GM19467 (cell line): ENCODE results near the gene EML1.

Source experiments
- ATAC-seq: cut with Tn5 transposase; IDR thresholded peaks from one replicate; pipeline ENCODE4 v1.9.1; 2021; ENCODE audit warnings: mild to moderate bottlenecking, moderate library complexity; ENCODE audit not compliant: unreplicated experiment

EML1 gene

GRCh38 chr14:99891266-99891665 lies 98.1 kb downstream of the EML1 start:
- no peak for ATAC-seq

- no peak for ATAC-seq
Measured at GRCh38 chr14:99891900-99892299, 98.7 kb downstream of the EML1 start.

DNA sequence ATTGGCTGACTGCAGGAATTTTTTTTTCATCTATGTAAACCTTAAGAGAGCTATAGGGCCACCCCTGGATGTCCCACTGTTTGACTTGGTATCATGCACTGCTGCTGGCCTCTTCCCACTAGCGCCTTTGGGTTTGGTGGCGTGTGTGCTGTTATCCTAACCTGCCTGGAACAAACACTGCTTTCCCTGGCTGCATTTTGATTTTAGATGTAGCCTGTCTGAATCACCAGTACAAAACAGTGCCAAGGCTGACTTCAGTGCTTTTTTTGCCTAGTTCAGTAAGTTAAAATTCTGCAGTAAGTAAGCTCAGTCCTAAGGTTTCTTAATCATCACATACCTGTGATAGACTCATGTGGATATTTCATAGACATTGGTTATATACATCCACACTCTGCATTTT lies 99.2 kb downstream of the EML1 start:
- ATAC-seq: no peak

GRCh38 chr14:99896361-99896760 lies 103.1 kb downstream of the EML1 start:
- no peak for ATAC-seq

GRCh38 chr14:99899578-99900178 lies 106.5 kb downstream of the EML1 start:
- no peak for ATAC-seq

DNA sequence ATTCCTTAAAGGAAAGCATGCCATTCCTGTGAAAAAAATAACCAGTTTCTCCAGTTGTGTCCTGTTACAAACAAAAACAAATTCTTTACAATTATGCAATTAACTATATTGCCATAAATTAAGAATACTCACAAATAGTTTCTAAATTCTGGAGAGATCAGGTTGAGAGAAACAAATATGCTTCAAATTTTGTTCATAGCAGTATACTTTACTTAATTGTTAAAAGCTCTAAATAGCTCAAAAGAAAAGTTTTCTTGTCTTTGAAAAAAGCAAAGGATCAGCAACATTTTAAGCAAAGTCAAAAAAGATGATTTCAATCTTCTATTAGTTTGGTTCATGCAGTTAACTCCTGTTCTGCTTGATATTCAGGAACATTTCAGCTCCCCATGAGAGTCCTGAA lies 109.7 kb downstream of the EML1 start:
- ATAC-seq: no peak

DNA sequence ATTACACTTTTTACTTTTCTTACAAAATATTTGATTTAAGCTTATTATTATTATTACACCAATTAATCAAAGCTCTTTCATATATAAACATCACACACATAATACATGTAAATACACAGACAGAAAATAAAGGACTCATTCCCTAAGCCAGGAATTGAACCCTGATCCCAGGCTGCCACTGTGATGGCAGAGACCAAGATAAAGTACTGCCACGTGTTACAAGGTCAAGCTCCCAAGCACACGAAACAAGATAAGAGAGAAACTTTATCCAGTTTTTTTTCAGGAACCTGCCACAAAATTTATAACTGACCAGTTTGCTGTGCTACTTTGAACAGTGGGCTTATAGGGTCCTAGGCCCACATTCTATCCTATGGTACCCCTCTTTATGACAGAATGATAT lies 111.3 kb downstream of the EML1 start:
- ATAC-seq: no peak

DNA sequence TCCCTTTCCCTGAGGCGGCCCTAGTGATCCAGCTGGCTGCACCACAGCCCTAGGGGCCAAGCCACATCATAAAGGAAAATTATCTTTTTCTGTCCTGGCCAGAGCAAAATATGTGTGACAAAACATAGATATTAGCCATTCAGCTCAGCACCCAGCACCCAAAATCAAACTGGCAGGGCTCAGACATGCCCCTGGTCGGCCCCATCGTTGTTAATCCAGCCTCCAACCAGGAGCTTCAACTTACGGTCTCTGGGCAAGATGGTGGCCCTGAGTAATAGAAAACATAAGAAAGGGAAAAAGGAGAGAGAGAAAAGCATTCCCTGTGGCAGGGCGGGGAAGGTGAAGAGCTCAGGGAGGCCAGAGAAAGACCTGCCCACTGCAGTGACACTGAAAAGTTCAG lies 111.9 kb downstream of the EML1 start:
- ATAC-seq: no peak

- no peak for ATAC-seq
Measured at GRCh38 chr14:99907761-99908652, 114.8 kb downstream of the EML1 start.

DNA sequence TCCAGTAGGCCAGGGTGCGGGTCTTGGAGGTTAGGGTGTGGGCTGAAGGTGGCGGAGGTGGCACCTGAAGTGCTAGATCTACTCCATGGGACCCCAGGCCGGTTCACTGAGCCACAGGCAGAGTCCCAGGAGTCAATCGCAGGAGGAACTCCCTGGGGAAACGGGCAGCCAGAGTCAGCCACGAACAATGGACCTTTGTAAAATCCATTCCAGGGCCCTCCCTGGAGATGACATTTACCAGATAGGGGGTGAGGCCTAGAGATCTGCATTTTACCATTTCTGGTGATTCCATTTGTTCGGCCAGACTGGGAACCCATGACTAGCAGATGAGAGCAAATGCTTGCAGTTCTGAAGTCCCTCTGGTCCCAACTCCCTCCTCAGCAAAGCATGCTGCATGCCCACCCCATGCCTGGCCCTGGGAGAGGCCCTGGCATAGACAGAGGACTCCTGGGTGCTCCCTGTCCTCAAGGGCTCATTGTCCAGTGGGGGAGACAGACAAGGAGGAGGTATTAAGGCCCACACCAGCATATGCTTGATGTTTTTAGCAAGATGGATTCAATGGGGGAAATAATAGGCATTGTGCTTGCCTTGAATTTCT lies 115.5 kb downstream of the EML1 start:
- ATAC-seq: no peak

- ATAC-seq: no peak
Measured at GRCh38 chr14:99909513-99910064, 116.4 kb downstream of the EML1 start.

DNA sequence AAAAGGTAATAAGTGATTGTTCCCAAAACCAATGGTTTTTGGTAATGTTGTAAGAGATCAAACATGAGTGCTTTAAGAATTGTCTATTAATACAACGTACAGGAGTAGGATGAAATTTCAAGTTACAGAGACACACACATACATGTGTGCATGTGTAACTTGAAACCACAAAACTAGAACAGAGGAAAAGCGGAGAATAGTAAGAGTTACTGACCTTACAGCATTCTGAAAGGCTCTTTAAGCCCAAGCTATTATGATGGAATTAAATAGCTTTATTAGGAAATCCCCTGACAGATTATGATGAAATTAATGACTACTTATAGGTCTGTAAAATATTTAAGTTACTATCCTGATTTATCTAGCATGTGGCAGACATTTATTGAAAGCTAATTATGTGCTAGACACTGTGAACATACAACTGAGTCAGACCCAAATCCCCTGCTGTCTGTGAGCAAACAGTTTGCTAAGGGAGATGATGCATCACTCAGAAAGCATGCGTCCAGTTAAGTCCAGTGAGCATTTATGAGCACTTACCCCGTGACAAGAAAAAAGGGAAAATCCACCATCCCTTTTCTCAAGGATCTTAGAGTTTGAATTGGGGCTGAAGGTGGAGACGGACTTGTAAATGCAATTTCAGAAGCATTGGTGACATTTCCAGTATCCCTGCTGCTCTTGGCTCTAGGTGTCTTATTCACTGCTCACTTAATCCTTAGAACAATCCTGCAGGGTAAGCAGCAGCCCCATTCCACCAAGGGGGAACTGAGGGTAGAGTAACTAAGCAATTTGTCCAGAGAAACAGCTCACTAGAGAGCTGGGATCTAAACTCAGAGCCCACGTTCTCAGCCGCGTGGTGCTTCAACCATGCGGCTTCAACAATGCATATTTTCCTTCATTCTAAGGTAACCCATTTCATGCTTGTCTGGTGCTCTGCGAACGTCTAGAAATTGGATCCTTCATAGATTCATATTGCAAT lies 117.4 kb downstream of the EML1 start:
- ATAC-seq: no peak

- ATAC-seq: no peak
Measured at GRCh38 chr14:99915305-99916090, 122.3 kb downstream of the EML1 start.

- no peak for ATAC-seq
Measured at GRCh38 chr14:99916091-99916383, 122.8 kb downstream of the EML1 start.

DNA sequence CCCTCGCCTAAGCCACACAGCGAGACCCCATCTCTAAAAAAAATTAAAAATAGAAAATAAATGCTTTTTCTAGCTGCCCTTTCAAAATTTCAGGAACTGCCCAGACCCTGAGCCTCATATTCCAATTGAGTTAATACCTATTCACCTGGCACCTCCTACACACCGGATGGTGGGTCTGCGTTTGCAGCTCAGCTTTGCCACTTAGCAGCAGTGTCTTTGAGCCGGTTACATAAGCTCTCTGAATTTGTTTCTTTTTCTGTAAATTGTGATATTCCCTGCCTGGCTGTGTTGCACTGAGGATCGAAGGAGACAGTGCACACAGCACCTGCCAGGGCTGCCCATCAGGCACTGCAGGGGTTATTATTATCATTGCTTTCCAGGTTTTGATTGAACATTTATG lies 125.6 kb downstream of the EML1 start:
- ATAC-seq: no peak

- no peak for ATAC-seq
Measured at GRCh38 chr14:99921425-99921824, 128.2 kb downstream of the EML1 start.

DNA sequence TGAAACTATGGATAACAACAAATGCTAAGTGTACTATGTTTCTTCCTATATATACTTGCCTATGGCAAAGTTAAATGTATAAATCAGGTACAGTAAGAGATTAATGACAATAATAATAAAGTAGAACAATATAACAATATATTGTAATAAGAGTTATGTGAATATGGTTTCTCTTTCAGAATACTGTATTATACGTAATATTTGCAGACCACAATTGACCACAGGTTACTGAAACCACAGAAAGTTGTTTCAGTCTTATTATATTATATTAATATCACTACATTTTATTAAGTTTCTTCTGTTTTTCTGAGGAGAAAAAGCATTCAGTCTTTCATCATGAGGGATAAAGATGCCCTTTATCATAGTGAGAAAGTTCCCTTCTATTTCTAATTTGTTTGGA lies 131.2 kb downstream of the EML1 start:
- no peak for ATAC-seq

DNA sequence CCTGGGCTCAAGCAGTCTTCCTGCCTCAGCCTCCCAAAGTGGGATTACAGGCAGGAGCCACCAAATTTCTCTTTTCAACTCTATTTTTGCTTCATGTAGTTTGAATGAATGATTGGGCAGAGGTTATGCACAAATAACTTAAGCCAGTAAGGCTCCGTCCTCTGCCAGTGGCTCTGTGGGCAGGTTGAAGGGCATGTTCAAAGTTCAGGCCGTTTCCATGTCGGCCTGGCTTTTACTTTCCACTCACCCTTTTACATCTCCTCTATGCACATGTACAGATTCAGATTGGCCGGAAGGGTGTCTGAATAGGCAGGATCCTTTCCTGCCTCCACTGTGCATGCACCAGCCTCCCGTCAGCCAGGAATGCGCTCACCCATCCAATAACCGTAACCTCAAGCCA lies 132.3 kb downstream of the EML1 start:
- no peak for ATAC-seq

GRCh38 chr14:99928963-99929362 lies 135.8 kb downstream of the EML1 start:
- ATAC-seq: no peak

DNA sequence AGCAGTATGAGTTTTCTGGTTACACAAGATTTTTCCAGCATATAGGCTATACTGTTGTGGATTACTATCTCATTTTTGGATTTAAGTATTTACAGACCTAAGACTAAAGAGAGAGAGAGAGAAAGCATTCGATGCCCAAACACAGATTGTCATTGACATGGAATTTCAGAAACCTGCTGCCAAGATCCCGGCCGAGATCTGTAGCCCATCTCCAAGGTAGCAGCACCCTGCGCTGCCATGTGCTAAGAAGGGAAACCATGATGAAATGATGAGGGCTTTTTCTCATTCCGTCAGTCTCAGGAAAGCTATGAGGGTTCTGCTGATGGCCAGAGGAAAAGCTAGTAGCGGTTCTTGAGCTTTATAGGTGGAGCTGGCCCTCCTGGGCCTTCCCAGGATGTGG lies 136.4 kb downstream of the EML1 start:
- ATAC-seq: no peak
